Naive thymus-derived CD4-positive, alpha-beta T cell (primary cell): ENCODE data around the gene SGPL1. TPM values are rescaled to one million over a fixed set of nuclear protein-coding genes. Genes with fewer than 3 reads are reported as not detected.
"Not testable (repeated sequence)": the region's sequence is repeated elsewhere in the genome, so short reads cannot be mapped to it uniquely, and the experiment has no call there.

ENCODE experiments used
- ATAC-seq: fragments of 150-1000 bp; cut with Tn5 transposase; 2 replicates; pipeline ENCODE4 v1.10.0; 2021; ENCODE audit warnings: mild to moderate bottlenecking, moderate library complexity
- CTCF ChIA-PET: fragments of 350-600 bp; sonication (Branson Sonifier 250); formaldehyde crosslinking; loops from one replicate; lab custom pipeline; 2021; ENCODE audit warnings: antibody characterized with exemption; lab: Charles Lee
- POLR2A ChIA-PET: fragments of 350-600 bp; sonication (Branson Sonifier 250); formaldehyde crosslinking; loops from one replicate; lab custom pipeline; 2021; ENCODE audit warnings: antibody characterized with exemption, inconsistent platforms; lab: Charles Lee
- DNase-seq, 9 donors: peaks; one replicate each; pipeline versions ENCODE4 v3.0.0 to v3.0.0-alpha.2; 2020 to 2022; ENCODE audit warnings: mixed read lengths in 1 of 9
- H3K27ac ChIP-seq: one replicate; pipeline ENCODE4 v1.7.0; 2013; ENCODE audit warnings: mild to moderate bottlenecking, low read depth, low read length, moderate library complexity
- H3K27me3 ChIP-seq, 2 donors: one replicate each; pipeline ENCODE4 v1.7.0; 2013; ENCODE audit warnings: low read length in 2 of 2, mild to moderate bottlenecking in 2 of 2, moderate library complexity in 2 of 2; ENCODE audit not compliant: control insufficient read depth in 2 of 2, insufficient read depth in 2 of 2
- H3K36me3 ChIP-seq, 3 experiments: 1 replicate in 2 of 3; 2 replicates in 1 of 3; pipeline ENCODE4 v1.7.0; 2013; ENCODE audit warnings: low read length in 3 of 3, mild to moderate bottlenecking in 3 of 3, moderate library complexity in 1 of 3; ENCODE audit not compliant: insufficient read depth in 3 of 3, control insufficient read depth in 2 of 3
- H3K4me1 ChIP-seq, 2 donors: one replicate each; pipeline ENCODE4 v1.7.0; 2013; ENCODE audit warnings: low read length in 2 of 2, mild to moderate bottlenecking in 2 of 2, moderate library complexity in 1 of 2; ENCODE audit not compliant: control insufficient read depth in 2 of 2, insufficient read depth in 2 of 2
- H3K4me3 ChIP-seq: 2 replicates; pipeline ENCODE4 v1.7.0; 2013; ENCODE audit warnings: mild to moderate bottlenecking, low read length
- H3K9me3 ChIP-seq, 3 experiments: 1 replicate in 2 of 3; 2 replicates in 1 of 3; pipeline ENCODE4 v1.7.0; 2013; ENCODE audit warnings: low read length in 3 of 3; ENCODE audit not compliant: control insufficient read depth in 2 of 3
- H3K27ac Mint-ChIP-seq, 9 donors: one replicate each; pipeline ENCODE4 v1.8.0; 2020 to 2022; ENCODE audit warnings: mixed read lengths in 9 of 9, mild to moderate bottlenecking in 8 of 9, moderate library complexity in 5 of 9, inconsistent platforms in 2 of 9
- H3K27me3 Mint-ChIP-seq, 5 donors: one replicate each; pipeline ENCODE4 v1.8.0; 2021 to 2022; ENCODE audit warnings: mixed read lengths in 5 of 5, mild to moderate bottlenecking in 1 of 5
- H3K36me3 Mint-ChIP-seq, 5 donors: one replicate each; pipeline ENCODE4 v1.8.0; 2020 to 2022; ENCODE audit warnings: mixed read lengths in 5 of 5, mild to moderate bottlenecking in 3 of 5, inconsistent platforms in 1 of 5
- H3K4me1 Mint-ChIP-seq, 7 donors: one replicate each; pipeline ENCODE4 v1.8.0; 2020 to 2022; ENCODE audit warnings: mixed read lengths in 7 of 7, mild to moderate bottlenecking in 3 of 7, inconsistent platforms in 1 of 7
- H3K4me3 Mint-ChIP-seq, 10 donors: one replicate each; pipeline ENCODE4 v1.8.0; 2020 to 2022; ENCODE audit warnings: mild to moderate bottlenecking in 10 of 10, mixed read lengths in 10 of 10, moderate library complexity in 6 of 10, inconsistent platforms in 2 of 10
- H3K9me3 Mint-ChIP-seq, 11 donors: one replicate each; pipeline ENCODE4 v1.8.0; 2020 to 2022; ENCODE audit warnings: mixed read lengths in 11 of 11, mild to moderate bottlenecking in 4 of 11, inconsistent platforms in 1 of 11, moderate library complexity in 1 of 11
- intact Hi-C, 2 donors: fragments of 100-400 bp; cut with micrococcal nuclease; formaldehyde crosslinking; loops; one replicate each; pipeline ENCODE4 v1.15.1; 2023
- polyA plus RNA-seq, 2 donors: library from polyadenylated mRNA; unstranded; fragments of 300-500 nt; fragmentation: Illumina TruSeq; gene quantifications; one replicate each; pipeline ENCODE4 v1.2.3, GENCODE V29; 2021
- total RNA-seq, 6 experiments: library from RNA in 5 of 6; stranded (reverse) in 5 of 6; gene quantifications; 1 replicate in 5 of 6; 2 replicates in 1 of 6; pipeline ENCODE4 v1.2.3 and lab custom pipeline; 2021 to 2026

Gene SGPL1
- total and polyA plus RNA-seq, 7 experiments from 2014 or later: 12.2 to 35.5 (median 24.5) TPM

DNA sequence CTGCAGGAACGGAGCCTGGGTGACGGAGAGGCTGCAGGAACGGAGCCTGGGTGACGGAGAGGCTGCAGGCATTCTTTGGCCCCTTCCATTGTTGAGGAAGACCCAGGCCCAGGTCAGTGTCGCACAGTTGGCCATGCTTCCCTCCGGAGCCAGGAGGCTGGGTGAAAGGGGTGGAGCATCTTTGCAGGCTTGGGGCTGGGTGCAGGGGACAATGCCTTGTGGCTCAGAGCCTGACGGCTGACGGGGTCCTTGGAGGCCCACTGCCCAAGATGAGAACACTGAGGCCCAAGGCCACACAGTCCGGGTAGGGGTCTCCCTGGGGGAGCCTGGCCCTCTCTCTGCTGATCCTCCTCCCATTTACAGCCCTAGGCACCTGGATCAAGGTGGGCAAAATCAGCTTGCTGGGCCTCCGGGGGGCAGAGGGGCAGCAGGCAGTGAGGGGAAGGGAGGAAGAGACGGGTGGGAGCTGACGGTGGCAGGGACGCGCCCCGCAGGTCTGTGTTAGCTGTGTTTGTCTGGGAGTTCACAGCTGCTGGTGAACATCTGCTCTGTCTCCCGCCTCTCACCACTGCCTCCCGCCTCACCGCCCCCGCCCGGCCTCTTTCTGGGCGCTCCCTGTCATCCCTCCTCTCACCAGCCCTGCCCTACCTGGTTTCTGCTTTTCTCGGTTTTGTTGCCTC is 103.2 kb downstream of the SGPL1 start:
- Histone ChIP-seq H3K9me3 (no peaks in the 10 kb centered on the region), H3K27ac (no peak overlapping the region), H3K4me1 (no peaks in the 10 kb centered on the region), H3K4me3 (no peak overlapping the region), H3K36me3 (no peaks in the 10 kb centered on the region), H3K27me3 (no peaks in the 10 kb centered on the region)
- CTCF ChIA-PET: no interaction called here
- Mint-ChIP-seq H3K27ac (no peak overlapping the region), H3K9me3 (peaks cover 0 to 2% (median 0%) of the 10 kb centered on the region in 11 donors), H3K4me1 (peaks cover 0 to 2% (median 0%) of the 10 kb centered on the region in 7 donors), H3K36me3 (no peaks in the 10 kb centered on the region), H3K27me3 (peaks cover 0 to 23% (median 8%) of the 10 kb centered on the region in 5 donors), H3K4me3 (no peak overlapping the region)
- POLR2A ChIA-PET: no interaction called here
- intact Hi-C loops: no loop called here
- no peak for ATAC-seq
- DNase-seq: no peak

DNA sequence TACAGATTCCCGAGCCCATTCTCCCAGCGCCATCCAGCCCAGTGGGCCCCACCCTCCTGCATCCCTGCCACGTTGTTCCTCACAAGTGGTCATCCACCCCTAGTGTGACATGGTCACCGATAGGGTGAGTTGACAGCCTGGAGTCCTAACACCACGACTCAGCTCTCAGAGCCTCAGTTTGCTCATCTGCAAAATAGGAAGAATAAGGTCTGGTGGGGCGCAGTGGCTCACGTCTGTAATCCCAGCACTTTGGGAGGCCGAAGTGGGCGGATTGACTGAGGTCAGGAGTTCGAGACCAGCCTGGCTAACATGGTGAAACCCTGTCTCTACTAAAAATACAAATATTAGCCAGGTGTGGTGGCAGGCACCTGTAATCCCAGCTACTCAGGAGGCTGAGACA is 104.2 kb downstream of the SGPL1 start:
- H3K36me3 ChIP-seq, CTCF ChIA-PET, DNase-seq, H3K4me1 ChIP-seq, H3K4me3 ChIP-seq, H3K4me3 Mint-ChIP-seq, H3K27ac Mint-ChIP-seq, ATAC-seq, H3K4me1 Mint-ChIP-seq, H3K9me3 ChIP-seq, intact Hi-C loops, H3K27ac ChIP-seq, H3K36me3 Mint-ChIP-seq, POLR2A ChIA-PET, H3K9me3 Mint-ChIP-seq, H3K27me3 ChIP-seq: not testable (repeated sequence)
- H3K27me3 Mint-ChIP-seq: peaks cover 0 to 23% (median 8%) of the 10 kb centered on the region in 5 donors

DNA sequence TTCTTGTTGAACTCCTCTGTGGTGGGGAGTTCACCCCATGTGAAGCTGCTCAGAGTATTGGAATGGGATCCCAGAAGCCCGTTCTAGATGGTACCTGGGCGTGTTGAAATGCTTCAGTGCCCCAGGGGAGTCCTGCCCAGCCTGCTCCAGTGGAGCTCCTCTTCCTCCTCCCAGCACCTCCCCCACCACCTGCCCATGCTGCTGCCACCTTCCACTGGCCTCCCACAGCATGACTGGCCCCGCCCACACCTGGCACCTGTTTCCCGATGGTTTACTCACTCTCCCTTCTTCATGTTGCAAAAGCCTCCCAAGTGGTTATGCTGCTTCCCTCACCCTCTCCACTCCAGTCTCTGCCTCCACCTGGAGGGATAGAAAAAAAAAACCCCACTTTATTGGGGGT is 104.8 kb downstream of the SGPL1 start:
- ChIA-PET POLR2A (no interaction called here), CTCF (no interaction called here)
- no peak for DNase-seq
- no peaks in the 10 kb centered on the region for H3K36me3 Mint-ChIP-seq
- peaks cover 0 to 21% (median 8%) of the 10 kb centered on the region in 5 donors for H3K27me3 Mint-ChIP-seq
- no peaks in the 10 kb centered on the region for H3K36me3 ChIP-seq
- H3K4me1 ChIP-seq: no peaks in the 10 kb centered on the region
- H3K9me3 Mint-ChIP-seq: peaks cover 0 to 2% (median 0%) of the 10 kb centered on the region in 11 donors
- intact Hi-C loops: no loop called here
- H3K4me3 ChIP-seq: no peak overlapping the region
- H3K27me3 ChIP-seq: no peaks in the 10 kb centered on the region
- H3K27ac ChIP-seq: no peak overlapping the region
- no peak overlapping the region for H3K27ac Mint-ChIP-seq
- H3K4me3 Mint-ChIP-seq: no peak overlapping the region
- no peaks in the 10 kb centered on the region for H3K9me3 ChIP-seq
- ATAC-seq: no peak
- peaks cover 0 to 6% (median 6%) of the 10 kb centered on the region in 7 donors for H3K4me1 Mint-ChIP-seq

DNA sequence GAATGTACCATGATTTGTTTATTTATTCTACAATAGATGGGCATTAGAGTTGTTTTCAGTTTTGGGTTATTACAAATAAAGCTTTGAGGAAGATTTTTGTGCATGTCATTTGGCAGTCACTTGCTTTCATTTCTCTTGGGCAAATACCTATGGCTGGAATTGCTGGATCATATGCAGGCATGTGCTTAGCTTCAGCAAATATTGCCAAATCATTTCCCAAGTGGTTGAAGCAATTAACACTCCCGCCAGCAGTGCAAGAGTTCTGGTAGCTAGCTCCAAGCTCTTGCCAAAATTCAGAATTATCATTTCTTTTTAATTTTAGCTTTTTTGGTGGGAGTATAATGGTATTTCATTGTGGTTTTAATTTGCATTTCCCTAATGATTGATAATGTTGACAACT is 105.5 kb downstream of the SGPL1 start:
- H3K4me3 Mint-ChIP-seq: no peak overlapping the region
- no peaks in the 10 kb centered on the region for H3K36me3 ChIP-seq
- H3K36me3 Mint-ChIP-seq: no peaks in the 10 kb centered on the region
- peaks cover 0 to 2% (median 0%) of the 10 kb centered on the region in 11 donors for H3K9me3 Mint-ChIP-seq
- H3K4me1 ChIP-seq: no peaks in the 10 kb centered on the region
- ATAC-seq: no peak
- H3K9me3 ChIP-seq: no peaks in the 10 kb centered on the region
- H3K27me3 Mint-ChIP-seq: peaks cover 0 to 18% (median 6%) of the 10 kb centered on the region in 5 donors
- H3K4me3 ChIP-seq: no peak overlapping the region
- H3K4me1 Mint-ChIP-seq: peaks cover 0 to 7% (median 6%) of the 10 kb centered on the region in 7 donors
- intact Hi-C loops: no loop called here
- DNase-seq: no peak
- H3K27ac Mint-ChIP-seq: no peak overlapping the region
- H3K27ac ChIP-seq: no peak overlapping the region
- ChIA-PET CTCF (interaction anchor here (0.7 kb wide), 1 partner anchor 24 kb away, joined by 5 read pairs; no protein-coding TSS in a partner anchor), POLR2A (no interaction called here)
- H3K27me3 ChIP-seq: no peaks in the 10 kb centered on the region

DNA sequence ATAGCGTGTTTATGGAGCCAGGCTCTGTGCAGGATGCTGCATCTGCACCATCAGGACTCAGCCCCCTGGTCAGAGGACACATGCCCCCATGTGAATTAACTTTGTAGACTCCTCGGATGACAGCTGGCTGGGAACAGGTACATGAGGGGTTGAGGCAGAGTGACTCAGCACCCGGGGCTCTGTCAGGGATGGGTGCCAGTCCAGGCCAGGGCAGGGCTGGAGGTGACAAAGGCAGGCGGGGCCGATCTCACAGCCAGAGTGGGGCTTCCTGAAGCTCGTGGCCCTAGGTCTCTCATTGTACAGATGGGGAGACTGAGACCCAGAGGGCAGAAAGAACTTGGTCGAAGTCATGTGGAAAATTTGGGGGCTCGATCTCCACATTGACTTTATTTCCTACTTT is 107.9 kb downstream of the SGPL1 start:
- CTCF ChIA-PET: no interaction called here
- Mint-ChIP-seq H3K4me3 (no peak overlapping the region), H3K36me3 (no peaks in the 10 kb centered on the region), H3K27ac (no peak overlapping the region), H3K4me1 (peaks cover 0 to 7% (median 6%) of the 10 kb centered on the region in 7 donors), H3K9me3 (peaks cover 0 to 2% (median 0%) of the 10 kb centered on the region in 11 donors), H3K27me3 (peaks cover 0 to 15% (median 6%) of the 10 kb centered on the region in 5 donors)
- Histone ChIP-seq H3K4me3 (no peak overlapping the region), H3K27ac (no peak overlapping the region), H3K4me1 (no peaks in the 10 kb centered on the region), H3K9me3 (no peaks in the 10 kb centered on the region), H3K27me3 (no peaks in the 10 kb centered on the region), H3K36me3 (no peaks in the 10 kb centered on the region)
- ATAC-seq (no peak), DNase-seq (no peak)
- intact Hi-C loops: no loop called here
- POLR2A ChIA-PET: no interaction called here

DNA sequence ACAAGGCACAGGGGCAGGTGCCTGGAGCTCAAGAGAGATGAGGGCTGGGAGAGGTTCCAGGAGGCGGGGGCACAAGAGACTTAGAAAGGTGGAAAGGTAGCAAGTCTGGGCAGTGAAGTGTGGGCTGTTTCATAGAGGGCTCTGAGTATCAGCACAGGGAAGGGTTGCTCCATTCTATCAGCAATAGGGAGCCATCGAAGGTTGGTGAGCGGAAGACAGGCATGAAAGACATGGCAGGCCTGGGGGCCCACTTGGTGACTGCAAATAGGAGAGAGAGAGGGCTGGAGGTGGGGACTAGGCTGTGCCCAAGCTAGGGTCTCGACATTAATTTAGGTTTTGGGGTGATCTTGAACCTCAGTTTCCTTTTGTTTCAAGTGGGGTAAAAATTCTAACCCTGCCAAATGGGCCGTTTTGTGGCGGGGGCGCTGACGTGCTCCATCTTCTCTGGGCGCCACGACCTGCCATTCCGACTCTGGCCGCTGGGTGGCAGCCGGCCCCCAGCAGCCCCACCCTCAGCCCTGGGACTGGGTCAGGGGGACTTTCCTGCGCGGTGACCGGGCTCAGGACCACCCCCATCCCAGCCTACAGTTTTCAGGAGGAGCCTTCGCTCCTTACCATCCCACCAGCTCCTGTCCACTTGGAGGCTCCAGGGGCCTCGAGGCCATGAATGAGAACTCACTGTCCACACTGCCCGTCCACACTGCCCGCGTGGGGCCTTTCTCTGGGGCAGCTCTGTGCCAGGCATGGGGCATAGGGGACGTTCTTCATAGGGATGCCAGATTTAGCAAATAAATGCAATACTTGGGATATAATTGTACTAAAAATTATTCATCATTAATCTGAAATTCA is 109.9 kb downstream of the SGPL1 start:
- Histone ChIP-seq H3K4me3 (no peak overlapping the region), H3K4me1 (no peaks in the 10 kb centered on the region), H3K9me3 (no peaks in the 10 kb centered on the region), H3K27me3 (no peaks in the 10 kb centered on the region), H3K27ac (no peak overlapping the region), H3K36me3 (no peaks in the 10 kb centered on the region)
- H3K4me1 Mint-ChIP-seq: peaks cover 0 to 7% (median 6%) of the 10 kb centered on the region in 7 donors
- ChIA-PET CTCF (no interaction called here), POLR2A (no interaction called here)
- ATAC-seq (peak; percentile 76), DNase-seq (peak in 6 of 9 donors; percentile 16 to 71 (median 34))
- peaks cover 0 to 2% (median 0%) of the 10 kb centered on the region in 11 donors for H3K9me3 Mint-ChIP-seq
- intact Hi-C loops: loop anchor here in 1 of 2 donors (1.0 kb wide), 1 partner anchor 284 kb away; no protein-coding TSS in a partner anchor
- peak overlapping the region in 3 of 10 donors; percentile 20 to 40 (median 33) for H3K4me3 Mint-ChIP-seq
- H3K36me3 Mint-ChIP-seq: no peaks in the 10 kb centered on the region
- no peak overlapping the region for H3K27ac Mint-ChIP-seq
- H3K27me3 Mint-ChIP-seq: peaks cover 0 to 11% (median 6%) of the 10 kb centered on the region in 5 donors
